Activated CD8-positive, alpha-beta memory T cell treated with anti-CD3 and anti-CD28 coated beads, Interleukin-2, amount 10 ng/mL, durations not matched to agents 7 days and 5 days (primary cell): Measurements from ENCODE around the gene MPI. TPM values are rescaled to one million over a fixed set of nuclear protein-coding genes. Genes with fewer than 3 reads are reported as not detected.
"Not testable (repeated sequence)": the region's sequence is repeated elsewhere in the genome, so short reads cannot be mapped to it uniquely, and the experiment has no call there.

Experiments
- ATAC-seq: fragments of 150-1000 bp; cut with Tn5 transposase; one replicate; pipeline ENCODE4 v1.10.0; 2021; ENCODE audit warnings: moderate library complexity
- CTCF ChIA-PET: fragments of 350-600 bp; sonication (Branson Sonifier 250); formaldehyde crosslinking; loops from one replicate; lab custom pipeline; 2021; ENCODE audit warnings: antibody characterized with exemption; lab: Charles Lee
- DNase-seq: peaks from one replicate; pipeline ENCODE4 v3.0.0-alpha.2; 2020
- H3K27ac Mint-ChIP-seq: one replicate; pipeline ENCODE4 v1.8.0; 2021; ENCODE audit warnings: mild to moderate bottlenecking, mixed read lengths
- H3K27me3 Mint-ChIP-seq: one replicate; pipeline ENCODE4 v1.8.0; 2021; ENCODE audit warnings: mixed read lengths
- H3K36me3 Mint-ChIP-seq: one replicate; pipeline ENCODE4 v1.8.0; 2021; ENCODE audit warnings: mild to moderate bottlenecking, mixed read lengths
- H3K4me1 Mint-ChIP-seq: one replicate; pipeline ENCODE4 v1.8.0; 2021; ENCODE audit warnings: mixed read lengths
- H3K4me3 Mint-ChIP-seq: one replicate; pipeline ENCODE4 v1.8.0; 2021; ENCODE audit warnings: mild to moderate bottlenecking, moderate library complexity, mixed read lengths
- H3K9me3 Mint-ChIP-seq: one replicate; pipeline ENCODE4 v1.8.0; 2022; ENCODE audit warnings: low read depth, mixed read lengths
- total RNA-seq, 2 experiments: library from RNA; stranded (reverse); gene quantifications; one replicate each; pipeline ENCODE4 v1.2.3, GENCODE V29; 2021

MPI gene
- total RNA-seq, 2 experiments from 2014 or later: 52.8 to 59.0 TPM

DNA sequence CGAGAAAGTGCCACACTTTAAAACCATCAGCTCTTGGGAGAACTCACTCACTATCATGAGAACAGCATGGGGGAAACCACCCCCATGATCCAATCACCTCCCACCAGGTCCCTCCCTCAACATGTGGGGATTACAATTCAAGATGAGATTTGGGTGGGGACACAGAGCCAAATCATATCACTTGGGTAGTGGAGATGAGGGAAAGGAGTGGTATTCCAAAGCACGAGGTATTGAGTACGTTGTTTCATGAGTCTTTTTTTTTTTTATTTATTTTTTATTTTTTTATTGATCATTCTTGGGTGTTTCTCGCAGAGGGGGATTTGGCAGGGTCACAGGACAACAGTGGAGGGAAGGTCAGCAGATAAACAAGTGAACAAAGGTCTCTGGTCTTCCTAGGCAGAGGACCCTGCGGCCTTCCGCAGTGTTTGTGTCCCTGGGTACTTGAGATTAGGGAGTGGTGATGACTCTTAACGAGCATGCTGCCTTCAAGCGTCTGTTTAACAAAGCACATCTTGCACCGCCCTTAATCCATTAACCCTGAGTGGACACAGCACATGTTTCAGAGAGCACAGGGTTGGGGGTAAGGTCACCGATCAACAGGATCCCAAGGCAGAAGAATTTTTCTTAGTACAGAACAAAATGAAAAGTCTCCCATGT lies 2.2 kb upstream of the MPI start:
- not testable (repeated sequence) for H3K9me3 Mint-ChIP-seq, H3K27ac Mint-ChIP-seq, ATAC-seq, H3K27me3 Mint-ChIP-seq, H3K4me3 Mint-ChIP-seq, DNase-seq
- CTCF ChIA-PET: interaction anchor here (1.0 kb wide), 1 partner anchor 14 kb away, joined by 4 read pairs; no protein-coding TSS in a partner anchor
- Mint-ChIP-seq H3K36me3 (peaks cover 14% of the 10 kb centered on the region), H3K4me1 (peaks cover 47% of the 10 kb centered on the region)

DNA sequence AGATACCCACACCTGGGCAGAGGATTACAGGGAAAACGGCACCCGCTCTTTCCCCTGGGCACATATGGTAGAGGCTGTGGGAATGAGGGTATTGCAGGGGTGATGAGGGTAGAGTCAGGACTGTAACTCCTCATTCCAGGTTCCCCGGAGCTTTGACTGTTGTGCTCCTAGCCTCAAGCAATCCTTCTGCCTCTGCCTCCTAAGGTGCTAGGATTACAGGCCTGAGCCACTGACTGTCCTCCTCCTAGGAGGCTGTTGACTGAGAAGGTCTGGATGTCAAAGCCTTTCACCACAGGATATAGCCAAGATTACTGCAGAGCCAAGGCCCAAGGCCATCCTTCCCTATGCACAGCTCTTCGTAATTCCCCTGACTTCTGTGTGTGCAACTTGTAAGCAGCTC lies 1.1 kb upstream of the MPI start:
- DNase-seq (no peak), ATAC-seq (no peak)
- Mint-ChIP-seq H3K36me3 (peaks cover 25% of the 10 kb centered on the region), H3K27ac (no peak overlapping the region), H3K4me1 (peaks cover 55% of the 10 kb centered on the region), H3K9me3 (no peaks in the 10 kb centered on the region), H3K27me3 (no peaks in the 10 kb centered on the region), H3K4me3 (peak overlapping the region; percentile 93)
- CTCF ChIA-PET: interaction anchor here (2.2 to 6.1 kb wide), 2 partner anchors 11 to 19 kb away, joined by 8 to 43 read pairs; no protein-coding TSS in a partner anchor

DNA sequence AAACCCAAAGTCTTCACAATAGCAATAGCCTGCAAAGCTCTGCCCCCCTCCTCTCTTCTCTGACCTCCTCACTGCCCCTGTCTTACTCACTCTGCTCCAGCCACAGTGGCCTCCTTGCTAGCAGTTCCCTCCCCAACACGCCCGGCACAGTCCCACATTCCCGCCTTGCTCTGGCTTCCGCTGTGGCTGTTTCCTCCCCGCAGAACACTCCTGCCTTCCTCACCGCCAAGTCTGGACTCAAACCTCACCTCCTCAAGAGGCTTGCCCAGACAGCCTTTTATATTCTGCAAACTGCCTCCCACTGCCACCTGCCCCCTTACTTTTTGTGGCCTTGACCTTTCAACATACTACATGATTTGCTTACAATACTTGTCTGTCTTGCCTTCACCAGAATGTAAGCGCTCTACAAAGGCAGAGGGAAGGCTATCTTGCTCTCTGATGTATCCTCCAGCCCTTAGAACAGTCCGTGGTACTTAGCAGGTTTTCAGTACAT lies 406 bp upstream of the MPI start:
- H3K4me3 Mint-ChIP-seq: peak overlapping the region; percentile 93
- CTCF ChIA-PET: interaction anchor here (0.9 to 6.1 kb wide), 6 partner anchors 11 to 106 kb away, joined by 3 to 43 read pairs (median 4); no protein-coding TSS in a partner anchor
- peaks cover 26% of the 10 kb centered on the region for H3K36me3 Mint-ChIP-seq
- H3K9me3 Mint-ChIP-seq: no peaks in the 10 kb centered on the region
- no peaks in the 10 kb centered on the region for H3K27me3 Mint-ChIP-seq
- DNase-seq (no peak), ATAC-seq (peak; percentile 6)
- peaks cover 51% of the 10 kb centered on the region for H3K4me1 Mint-ChIP-seq
- H3K27ac Mint-ChIP-seq: peak overlapping the region; percentile 93

DNA sequence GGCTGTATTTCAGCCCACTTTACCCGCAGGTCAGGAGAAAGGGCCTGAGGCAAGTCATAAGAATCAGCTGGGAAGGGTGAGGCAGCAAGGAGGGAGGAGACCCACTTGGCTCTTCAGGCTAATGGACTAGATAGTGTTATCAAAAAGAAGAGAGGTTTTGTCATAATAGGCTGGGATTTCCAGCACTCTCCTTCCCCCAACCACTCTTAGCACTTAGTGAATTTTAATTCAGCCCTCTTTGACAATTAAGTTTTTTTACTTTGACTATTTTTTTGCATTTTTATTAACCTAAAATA lies 771 bp downstream of the MPI start:
- CTCF ChIA-PET: interaction anchor here (1.3 to 6.1 kb wide), 3 partner anchors 10 to 46 kb away, joined by 3 to 43 read pairs (median 8); no protein-coding TSS in a partner anchor
- DNase-seq (no peak), ATAC-seq (no peak)
- Mint-ChIP-seq H3K9me3 (no peaks in the 10 kb centered on the region), H3K27me3 (no peaks in the 10 kb centered on the region), H3K4me1 (peaks cover 48% of the 10 kb centered on the region), H3K36me3 (peaks cover 29% of the 10 kb centered on the region), H3K4me3 (peak overlapping the region; percentile 93), H3K27ac (peak overlapping the region; percentile 93)

DNA sequence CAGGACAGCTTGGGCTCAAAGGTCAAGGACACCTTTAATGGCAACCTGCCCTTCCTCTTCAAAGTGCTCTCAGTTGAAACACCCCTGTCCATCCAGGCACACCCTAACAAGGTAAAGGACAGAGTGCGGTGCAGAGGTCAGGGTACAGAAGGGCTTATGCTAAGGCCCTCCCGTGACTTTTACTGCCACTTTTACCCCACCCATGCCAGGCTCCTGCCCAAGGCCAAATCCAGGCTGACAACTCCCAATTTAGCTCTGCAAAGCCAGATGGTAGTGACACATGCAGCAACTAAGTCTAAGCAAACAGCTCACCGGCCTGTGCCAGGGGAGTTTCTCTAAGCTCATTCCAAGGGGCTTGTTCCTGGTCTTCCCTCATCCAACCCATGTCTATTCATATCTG lies 1.6 kb downstream of the MPI start:
- Mint-ChIP-seq H3K27me3 (no peaks in the 10 kb centered on the region), H3K9me3 (no peaks in the 10 kb centered on the region), H3K4me1 (peaks cover 49% of the 10 kb centered on the region), H3K27ac (peak overlapping the region; percentile 94), H3K36me3 (peaks cover 30% of the 10 kb centered on the region), H3K4me3 (peak overlapping the region; percentile 16)
- ATAC-seq (no peak), DNase-seq (no peak)
- CTCF ChIA-PET: interaction anchor here (1.6 to 6.1 kb wide), 2 partner anchors 9 to 15 kb away, joined by 3 to 43 read pairs; partner anchors contain the start of gene FAM219B

DNA sequence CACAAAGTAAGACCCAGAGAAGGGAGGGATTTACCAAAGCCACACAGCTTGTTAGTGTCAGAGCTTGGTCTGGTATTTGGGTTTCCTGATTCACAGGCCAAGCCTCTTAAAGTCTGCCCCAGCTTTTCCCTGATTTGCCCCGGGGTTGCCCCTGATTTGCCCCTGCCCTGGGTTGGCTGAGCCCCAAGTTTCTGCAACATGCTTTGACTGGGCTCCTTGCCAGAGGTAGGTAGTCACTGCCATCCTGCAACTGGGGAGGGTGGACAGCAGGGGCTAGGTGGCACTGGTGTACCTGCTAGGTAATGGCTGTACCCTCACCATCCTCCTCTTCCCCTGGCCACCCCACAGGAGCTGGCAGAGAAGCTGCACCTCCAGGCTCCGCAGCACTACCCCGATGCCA lies 2.5 kb downstream of the MPI start:
- no peaks in the 10 kb centered on the region for H3K9me3 Mint-ChIP-seq
- no peak for DNase-seq
- CTCF ChIA-PET: interaction anchor here (1.5 to 6.1 kb wide), 3 partner anchors 8 to 15 kb away, joined by 3 to 43 read pairs (median 4); partner anchors contain the start of gene FAM219B
- H3K4me1 Mint-ChIP-seq: peaks cover 49% of the 10 kb centered on the region
- no peak overlapping the region for H3K4me3 Mint-ChIP-seq
- H3K36me3 Mint-ChIP-seq: peaks cover 33% of the 10 kb centered on the region
- H3K27ac Mint-ChIP-seq: peak overlapping the region; percentile 94
- no peaks in the 10 kb centered on the region for H3K27me3 Mint-ChIP-seq
- ATAC-seq: no peak

DNA sequence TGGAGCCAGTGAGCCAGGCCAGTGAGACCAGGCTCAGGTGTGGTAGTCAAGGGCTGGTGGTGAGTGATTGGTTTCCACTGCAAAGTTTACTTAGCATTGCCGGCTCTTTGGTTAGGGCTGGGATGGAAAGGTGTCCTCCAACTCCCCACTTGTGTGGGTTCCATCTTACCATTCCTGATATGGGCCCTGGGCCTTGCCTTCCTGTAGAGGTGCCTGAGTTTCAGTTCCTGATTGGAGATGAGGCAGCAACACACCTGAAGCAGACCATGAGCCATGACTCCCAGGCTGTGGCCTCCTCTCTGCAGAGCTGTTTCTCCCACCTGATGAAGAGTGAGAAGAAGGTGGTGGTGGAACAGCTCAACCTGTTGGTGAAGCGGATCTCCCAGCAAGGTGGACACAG lies 3.1 kb downstream of the MPI start:
- Mint-ChIP-seq H3K9me3 (no peaks in the 10 kb centered on the region), H3K27ac (peak overlapping the region; percentile 94), H3K4me3 (no peak overlapping the region), H3K4me1 (peaks cover 51% of the 10 kb centered on the region), H3K36me3 (peaks cover 33% of the 10 kb centered on the region), H3K27me3 (no peaks in the 10 kb centered on the region)
- DNase-seq (no peak), ATAC-seq (no peak)
- CTCF ChIA-PET: interaction anchor here (1.3 to 6.1 kb wide), 5 partner anchors 7 to 35 kb away, joined by 3 to 43 read pairs (median 10); partner anchors contain the start of gene FAM219B

DNA sequence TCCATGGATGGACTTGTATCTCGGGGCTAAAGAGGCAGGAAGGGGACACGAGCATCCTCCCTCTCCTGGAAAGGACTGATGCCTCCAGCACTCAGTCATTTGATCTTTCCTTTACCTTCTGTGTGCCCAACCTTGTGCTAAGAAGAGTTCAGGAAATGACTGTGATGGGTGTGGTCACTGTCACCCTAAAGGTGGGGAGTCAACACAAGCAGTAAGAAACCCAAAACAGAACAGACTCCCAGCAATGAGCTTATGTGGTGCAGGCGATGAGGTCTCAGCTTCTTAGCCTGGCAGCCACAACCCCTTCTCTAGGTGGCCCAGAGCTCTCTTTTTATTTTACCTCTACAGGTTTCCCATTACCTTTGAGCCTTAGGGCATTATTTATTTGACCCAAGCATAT lies 3.8 kb downstream of the MPI start:
- Mint-ChIP-seq H3K4me3 (peak overlapping the region; percentile 34), H3K27me3 (no peaks in the 10 kb centered on the region), H3K4me1 (peaks cover 56% of the 10 kb centered on the region), H3K36me3 (peaks cover 33% of the 10 kb centered on the region), H3K27ac (peak overlapping the region; percentile 94), H3K9me3 (no peaks in the 10 kb centered on the region)
- DNase-seq: peak; percentile 82
- peak; percentile 62 for ATAC-seq
- CTCF ChIA-PET: interaction anchor here (0.6 to 6.1 kb wide), 16 partner anchors 7 to 117 kb away, joined by 3 to 43 read pairs (median 4); partner anchors contain the start of genes FAM219B, SCAMP2 and ULK3

DNA sequence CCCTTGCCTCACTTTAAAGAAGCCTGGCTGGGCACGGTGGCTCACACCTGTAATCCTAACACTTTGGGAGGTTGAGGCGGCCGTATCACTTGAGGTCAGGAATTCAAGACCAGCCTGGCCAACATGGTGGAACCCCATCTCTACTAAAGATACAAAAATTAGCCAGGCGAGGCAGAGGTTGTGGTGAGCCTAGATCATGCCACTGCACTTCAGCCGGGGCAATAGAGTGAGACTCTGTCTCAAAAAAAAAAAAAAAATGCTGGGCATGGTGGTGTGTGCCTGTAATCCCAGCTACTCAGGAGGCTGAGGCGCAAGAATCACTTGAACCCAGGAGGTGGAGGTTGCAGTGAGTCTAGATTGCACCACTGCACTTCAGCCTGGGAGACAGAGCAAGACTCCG lies 4.5 kb downstream of the MPI start:
- not testable (repeated sequence) for H3K27ac Mint-ChIP-seq, ATAC-seq, H3K4me3 Mint-ChIP-seq, H3K27me3 Mint-ChIP-seq, DNase-seq, H3K9me3 Mint-ChIP-seq
- Mint-ChIP-seq H3K36me3 (peaks cover 38% of the 10 kb centered on the region), H3K4me1 (peaks cover 59% of the 10 kb centered on the region)
- CTCF ChIA-PET: interaction anchor here (0.7 to 6.1 kb wide), 12 partner anchors 6 to 112 kb away, joined by 3 to 43 read pairs (median 3); partner anchors contain the start of genes CSK, FAM219B, SCAMP2 and ULK3

DNA sequence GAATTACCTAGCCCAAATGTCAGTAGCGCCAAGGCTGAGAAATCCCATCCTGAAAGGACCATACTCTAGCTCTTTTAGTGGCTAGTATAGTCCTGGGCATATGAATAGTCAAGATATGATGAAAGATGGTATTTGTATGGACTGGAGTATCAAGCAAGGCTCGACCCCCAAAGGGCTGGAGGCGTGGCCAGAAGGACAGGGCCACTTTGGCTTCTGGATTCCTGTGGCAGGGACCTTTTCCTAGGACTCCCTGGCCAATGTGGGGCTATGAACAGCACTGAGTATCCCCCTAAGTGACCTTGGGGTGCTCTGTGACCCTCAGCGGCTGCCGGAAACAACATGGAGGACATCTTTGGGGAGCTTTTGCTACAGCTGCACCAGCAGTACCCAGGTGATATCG lies 6.0 kb downstream of the MPI start:
- CTCF ChIA-PET: interaction anchor here (0.9 to 5.9 kb wide), 3 partner anchors 11 to 261 kb away, joined by 3 to 35 read pairs (median 4); partner anchors contain the start of gene FAM219B
- Mint-ChIP-seq H3K27me3 (no peaks in the 10 kb centered on the region), H3K9me3 (no peaks in the 10 kb centered on the region), H3K36me3 (peaks cover 48% of the 10 kb centered on the region), H3K27ac (peak overlapping the region; percentile 36), H3K4me1 (peaks cover 49% of the 10 kb centered on the region), H3K4me3 (no peak overlapping the region)
- DNase-seq (no peak), ATAC-seq (no peak)

DNA sequence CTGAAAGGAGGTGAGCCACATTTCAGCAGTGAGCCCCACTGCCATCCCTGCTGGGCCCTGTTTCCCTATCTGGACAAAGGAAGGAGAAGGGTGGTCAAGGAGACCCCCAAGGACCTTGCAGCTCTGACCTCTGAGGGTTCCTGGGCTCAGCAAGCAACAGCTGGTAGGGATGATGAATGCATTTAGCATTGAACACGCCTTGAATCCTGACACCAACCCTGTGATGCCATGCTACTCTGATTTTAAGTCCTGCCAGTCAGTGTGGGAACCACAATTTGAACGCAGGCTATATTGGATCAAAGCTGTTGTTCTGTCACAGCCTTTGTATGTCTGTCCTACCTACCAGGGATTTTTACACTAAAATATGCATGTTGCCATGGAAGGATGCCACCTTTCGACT lies 6.5 kb downstream of the MPI start:
- CTCF ChIA-PET: interaction anchor here (1.1 to 5.9 kb wide), 4 partner anchors 10 to 125 kb away, joined by 3 to 35 read pairs (median 4); partner anchors contain the start of gene FAM219B
- H3K36me3 Mint-ChIP-seq: peaks cover 46% of the 10 kb centered on the region
- H3K4me1 Mint-ChIP-seq: peaks cover 47% of the 10 kb centered on the region
- H3K27ac Mint-ChIP-seq: no peak overlapping the region
- DNase-seq (no peak), ATAC-seq (no peak)
- no peaks in the 10 kb centered on the region for H3K27me3 Mint-ChIP-seq
- no peak overlapping the region for H3K4me3 Mint-ChIP-seq
- H3K9me3 Mint-ChIP-seq: no peaks in the 10 kb centered on the region

DNA sequence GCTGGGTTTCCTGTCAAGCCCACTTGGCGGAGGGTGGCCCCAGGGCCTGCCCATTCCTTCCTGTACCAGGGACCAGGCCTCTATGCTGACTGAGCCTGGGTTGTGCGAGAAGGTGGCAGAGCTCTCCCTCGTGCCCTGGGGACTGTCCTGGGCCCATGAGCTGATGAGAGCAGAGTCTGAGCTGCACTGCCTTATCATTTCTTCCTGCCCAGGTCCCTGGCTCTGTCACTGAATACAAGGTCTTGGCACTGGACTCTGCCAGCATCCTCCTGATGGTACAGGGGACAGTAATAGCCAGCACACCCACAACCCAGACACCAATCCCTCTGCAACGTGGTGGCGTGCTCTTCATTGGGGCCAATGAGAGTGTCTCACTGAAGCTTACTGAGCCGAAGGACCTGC lies 7.5 kb downstream of the MPI start:
- Mint-ChIP-seq H3K36me3 (peaks cover 44% of the 10 kb centered on the region), H3K27ac (no peak overlapping the region), H3K4me3 (no peak overlapping the region), H3K4me1 (peaks cover 50% of the 10 kb centered on the region), H3K27me3 (no peaks in the 10 kb centered on the region), H3K9me3 (no peaks in the 10 kb centered on the region)
- ATAC-seq (no peak), DNase-seq (no peak)
- CTCF ChIA-PET: interaction anchor here (1.1 to 6.2 kb wide), 7 partner anchors 6 to 128 kb away, joined by 3 to 67 read pairs (median 4); partner anchors contain the start of genes FAM219B, MPI and SCAMP2

DNA sequence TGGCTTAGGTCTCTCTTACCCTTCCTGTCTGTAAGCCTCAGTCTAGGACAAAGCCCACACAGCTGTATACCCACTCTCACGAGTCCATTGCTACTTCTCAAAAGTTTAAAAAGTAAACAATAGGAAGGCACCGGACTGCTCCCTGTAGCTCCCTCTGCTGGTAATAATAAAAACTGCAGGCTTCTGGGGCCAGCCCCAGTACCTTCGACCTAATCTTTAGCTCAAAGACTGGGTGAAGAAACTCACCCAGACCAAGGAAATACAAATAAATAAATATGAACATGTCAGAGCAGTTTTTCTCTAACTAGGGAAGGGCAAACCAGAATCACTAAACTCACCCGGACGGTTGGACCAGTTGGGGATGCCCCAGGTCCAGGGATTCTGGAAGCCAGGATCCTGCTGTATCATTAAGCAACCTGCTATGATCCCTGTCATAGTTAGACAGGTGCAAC lies 11.8 kb downstream of the MPI start:
- Mint-ChIP-seq H3K4me1 (peaks cover 51% of the 10 kb centered on the region), H3K9me3 (no peaks in the 10 kb centered on the region), H3K36me3 (peaks cover 44% of the 10 kb centered on the region), H3K27ac (peak overlapping the region; percentile 17), H3K4me3 (no peak overlapping the region), H3K27me3 (no peaks in the 10 kb centered on the region)
- ATAC-seq (peak; percentile 52), DNase-seq (peak; percentile 75)
- CTCF ChIA-PET: interaction anchor here (0.7 to 9.0 kb wide), 60 partner anchors 10 to 284 kb away, joined by 3 to 101 read pairs (median 6); partner anchors contain the start of genes COX5A, CPLX3, CYP1A1 and MPI
